ENCODE results near the gene GET4.

The GET4 gene

DNA sequence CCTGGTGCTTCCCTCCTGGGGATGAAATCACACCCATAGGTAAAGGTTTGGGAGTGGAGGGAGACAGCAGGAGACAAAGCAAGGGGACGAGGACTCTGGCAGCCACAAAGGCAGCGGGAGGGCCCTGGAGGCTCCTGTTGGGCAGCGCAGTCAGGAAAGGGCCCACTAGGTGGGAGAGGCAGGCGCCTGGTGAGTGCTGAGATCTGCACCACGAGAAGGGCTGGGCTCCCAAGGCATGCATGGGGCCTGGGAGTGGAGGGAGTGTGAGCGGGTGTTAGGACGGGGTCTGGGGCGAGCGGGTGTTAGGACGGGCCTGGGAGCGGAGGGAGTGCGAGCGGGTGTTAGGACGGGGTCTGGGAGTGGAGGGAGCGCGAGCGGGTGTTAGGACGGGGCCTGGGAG, 13.0 kb downstream of the GET4 start:
- ChIA-PET CTCF (no interaction called here), POLR2A (no interaction called here)
- H3K4me3 ChIP-seq (ENCODE audit: low read depth, low read length): no peak overlapping the region
- TF ChIP-seq ZNF585B (tag by site-specific recombination; IDR thresholded peaks at IDR 0.05): no peak
- TF ChIP-seq PRDM1 (tag by site-specific recombination; IDR thresholded peaks at IDR 0.05): no peak
- TF ChIP-seq SETDB1 (IDR thresholded peaks at IDR 0.05; ENCODE audit: insufficient read length, low read length): no peak
- no peak for TF ChIP-seq ZNF112 (tag by site-specific recombination; IDR thresholded peaks at IDR 0.05)
- TF ChIP-seq ZNF16 (tag by site-specific recombination; IDR thresholded peaks at IDR 0.05; ENCODE audit: low read depth): no peak
- TF ChIP-seq ZNF571 (tag by site-specific recombination; IDR thresholded peaks at IDR 0.05): no peak
- TF ChIP-seq ZNF677 (tag by site-specific recombination; IDR thresholded peaks at IDR 0.05): no peak
- no peak for TF ChIP-seq REPIN1 (tag by site-specific recombination; IDR thresholded peaks at IDR 0.05; ENCODE audit: low read depth)
- no peak for TF ChIP-seq ZNF747 (tag by site-specific recombination; IDR thresholded peaks at IDR 0.05)
- TF ChIP-seq ZNF394 (tag by site-specific recombination; IDR thresholded peaks at IDR 0.05; ENCODE audit: borderline replicate concordance): no peak
- TF ChIP-seq RBAK (tag by site-specific recombination; IDR thresholded peaks at IDR 0.05): no peak
- TF ChIP-seq ZNF518A (tag by site-specific recombination; conservative IDR thresholded peaks at IDR 0.05; ENCODE audit: low read depth): no peak
- no peaks in the 10 kb centered on the region for H3K4me1 ChIP-seq (ENCODE audit: control insufficient read depth, insufficient read depth, low read length)
- no peak overlapping the region for H3K27ac ChIP-seq (ENCODE audit: extremely low read depth, low read depth, low read length)
- H3K9me3 ChIP-seq (ENCODE audit: control insufficient read depth, insufficient read depth, low read depth, low read length): no peaks in the 10 kb centered on the region
- peaks cover 18 to 81% of the 10 kb centered on the region in 2 experiments; a peak in 2 of 3 replicates for H3K36me3 ChIP-seq (ENCODE audit: control insufficient read depth in 2 of 2, insufficient read depth in 1 of 2, low read length in 2 of 2)

- no peaks in the 10 kb centered on the region for H3K4me1 ChIP-seq (ENCODE audit: control insufficient read depth, insufficient read depth, low read length)
- no peaks in the 10 kb centered on the region for H3K9me3 ChIP-seq (ENCODE audit: control insufficient read depth, insufficient read depth, low read depth, low read length)
- TF ChIP-seq ZBTB21 (tag by site-specific recombination; IDR thresholded peaks at IDR 0.05) (no peak), OSR2 (tag by site-specific recombination; IDR thresholded peaks at IDR 0.05) (no peak)
- no peak overlapping the region for H3K4me3 ChIP-seq (ENCODE audit: low read depth, low read length)
- ChIA-PET POLR2A (no interaction called here), CTCF (no interaction called here)
- peaks cover 18 to 93% of the 10 kb centered on the region in 2 experiments; a peak in 2 of 3 replicates for H3K36me3 ChIP-seq (ENCODE audit: control insufficient read depth in 2 of 2, insufficient read depth in 1 of 2, low read length in 2 of 2)
- no peak overlapping the region for H3K27ac ChIP-seq (ENCODE audit: extremely low read depth, low read depth, low read length)
Observed at GRCh38 chr7:890868-891267, 14.5 kb downstream of the GET4 start.

- Histone ChIP-seq H3K9me3 (ENCODE audit: control insufficient read depth, insufficient read depth, low read depth, low read length) (no peaks in the 10 kb centered on the region), H3K4me3 (ENCODE audit: low read depth, low read length) (no peak overlapping the region), H3K36me3 (ENCODE audit: control insufficient read depth in 2 of 2, insufficient read depth in 1 of 2, low read length in 2 of 2) (peaks cover 18 to 93% of the 10 kb centered on the region in 2 experiments; a peak in 2 of 3 replicates), H3K27ac (ENCODE audit: extremely low read depth, low read depth, low read length) (no peak overlapping the region), H3K4me1 (ENCODE audit: control insufficient read depth, insufficient read depth, low read length) (no peaks in the 10 kb centered on the region)
- ChIA-PET CTCF (no interaction called here), POLR2A (no interaction called here)
- TF ChIP-seq KLF8 (tag by site-specific recombination; IDR thresholded peaks at IDR 0.05) (no peak), ZNF555 (tag by site-specific recombination; conservative IDR thresholded peaks at IDR 0.05) (no peak), ZNF350 (tag by site-specific recombination; IDR thresholded peaks at IDR 0.05) (no peak), ZNF184 (tag by site-specific recombination; IDR thresholded peaks at IDR 0.05) (no peak), ZNF335 (tag by site-specific recombination; conservative IDR thresholded peaks at IDR 0.05) (no peak), PRDM4 (tag by site-specific recombination; IDR thresholded peaks at IDR 0.05) (no peak), ZNF341 (tag by site-specific recombination; IDR thresholded peaks at IDR 0.05; ENCODE audit: low read depth) (no peak)
- TF ChIP-seq, protein P1, sequence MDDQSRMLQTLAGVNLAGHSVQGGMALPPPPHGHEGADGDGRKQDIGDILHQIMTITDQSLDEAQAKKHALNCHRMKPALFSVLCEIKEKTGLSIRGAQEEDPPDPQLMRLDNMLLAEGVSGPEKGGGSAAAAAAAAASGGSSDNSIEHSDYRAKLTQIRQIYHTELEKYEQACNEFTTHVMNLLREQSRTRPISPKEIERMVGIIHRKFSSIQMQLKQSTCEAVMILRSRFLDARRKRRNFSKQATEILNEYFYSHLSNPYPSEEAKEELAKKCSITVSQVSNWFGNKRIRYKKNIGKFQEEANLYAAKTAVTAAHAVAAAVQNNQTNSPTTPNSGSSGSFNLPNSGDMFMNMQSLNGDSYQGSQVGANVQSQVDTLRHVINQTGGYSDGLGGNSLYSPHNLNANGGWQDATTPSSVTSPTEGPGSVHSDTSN (CRISPR knock-in tag; IDR thresholded peaks at IDR 0.05): no peak
Observed at GRCh38 chr7:891291-891690, 14.9 kb downstream of the GET4 start.
